ENCODE data around the gene PRR33.

The PRR33 gene

GRCh38 chr11:1880746-1881441 is 10.8 kb downstream of the PRR33 start:
- no peak for TF ChIP-seq CTCF (IDR thresholded peaks at IDR 0.05; ENCODE audit: insufficient read depth, low read depth, low read length, missing control alignments)
- no peak overlapping the region for H3K4me3 ChIP-seq (ENCODE audit: low read depth, low read length)
- DNase-seq (ENCODE audit: low read depth): no peak

- H3K4me3 ChIP-seq (ENCODE audit: low read depth, low read length): no peak overlapping the region
- no peak for DNase-seq (ENCODE audit: low read depth)
- TF ChIP-seq CTCF (IDR thresholded peaks at IDR 0.05; ENCODE audit: insufficient read depth, low read depth, low read length, missing control alignments): no peak
These were observed 11.6 kb downstream of the PRR33 start for GRCh38 chr11:1879941-1880720.

GRCh38 chr11:1879342-1879940 is 12.3 kb downstream of the PRR33 start:
- no peak for TF ChIP-seq CTCF (IDR thresholded peaks at IDR 0.05; ENCODE audit: insufficient read depth, low read depth, low read length, missing control alignments)
- H3K4me3 ChIP-seq (ENCODE audit: low read depth, low read length): no peak overlapping the region

GRCh38 chr11:1878137-1879031 is 13.3 kb downstream of the PRR33 start:
- DNase-seq (ENCODE audit: low read depth): no peak
- no peak for TF ChIP-seq CTCF (IDR thresholded peaks at IDR 0.05; ENCODE audit: insufficient read depth, low read depth, low read length, missing control alignments)
- no peak overlapping the region for H3K4me3 ChIP-seq (ENCODE audit: low read depth, low read length)

More at GRCh38 chr11:1879342-1879940, 12.3 kb downstream of the PRR33 start:
- DNase-seq (ENCODE audit: low read depth): no peak

- H3K4me3 ChIP-seq (ENCODE audit: low read depth, low read length): no peak overlapping the region
- no peak for DNase-seq (ENCODE audit: low read depth)
- TF ChIP-seq CTCF (IDR thresholded peaks at IDR 0.05; ENCODE audit: insufficient read depth, low read depth, low read length, missing control alignments): no peak
These were observed 14.2 kb downstream of the PRR33 start for GRCh38 chr11:1877211-1878136.
